Measurements from ENCODE around the gene MYLIP. TPM values are rescaled to one million over a fixed set of nuclear protein-coding genes. Genes with fewer than 3 reads are reported as not detected.

MYLIP gene
- total RNA-seq, 1 experiment from 2014 or later: 50.0 TPM

DNA sequence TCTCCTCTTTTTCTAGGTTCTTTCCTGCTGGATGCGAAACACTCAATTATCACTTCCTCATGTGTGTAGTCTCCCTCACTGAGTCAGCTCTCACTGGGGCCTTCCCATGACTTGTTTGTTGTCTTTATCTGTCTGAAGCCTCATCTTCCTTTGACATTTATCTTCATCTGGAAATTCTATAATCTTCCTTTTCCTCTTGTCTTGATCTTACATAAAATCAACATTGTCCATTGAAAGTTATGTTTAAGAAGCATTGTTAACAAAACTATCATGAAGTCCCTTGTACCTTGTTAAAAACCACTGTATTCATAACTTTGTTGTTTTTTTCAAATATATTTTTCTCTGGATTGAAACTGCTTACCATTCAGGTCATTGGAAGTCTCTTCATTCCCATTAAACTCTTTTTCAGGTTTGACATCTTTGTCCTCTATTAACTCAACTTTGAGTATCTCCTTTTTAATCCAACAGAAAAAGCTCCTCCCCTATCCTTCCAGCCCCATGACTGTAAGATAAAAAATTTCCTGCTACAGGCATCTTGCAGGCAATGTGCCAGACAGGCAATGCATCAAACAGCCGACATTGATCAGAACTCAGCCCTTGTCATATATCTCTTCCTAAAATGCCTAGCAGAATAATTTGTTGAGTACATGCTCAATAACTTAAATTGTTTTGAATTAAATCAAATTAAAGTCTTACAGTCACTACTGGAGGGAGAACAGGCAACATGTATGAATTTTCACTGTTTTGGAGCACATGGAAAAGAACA is 34.8 kb downstream of the MYLIP start:
- DNase-seq (ENCODE audit: low spot score): no peak
- ChIA-PET CTCF (interaction anchor here (1.6 kb wide), 1 partner anchor 122 kb away, joined by 5 read pairs; no protein-coding TSS in a partner anchor), POLR2A (no interaction called here)
- TF ChIP-seq ATF1 (CRISPR knock-in tag; IDR thresholded peaks at IDR 0.05) (no peak), NR1H2 (CRISPR knock-in tag; IDR thresholded peaks at IDR 0.05) (no peak), RORB (CRISPR knock-in tag; IDR thresholded peaks at IDR 0.05) (no peak), TEAD1 (CRISPR knock-in tag; IDR thresholded peaks at IDR 0.05) (no peak)
- TF ChIP-seq, protein P1, sequence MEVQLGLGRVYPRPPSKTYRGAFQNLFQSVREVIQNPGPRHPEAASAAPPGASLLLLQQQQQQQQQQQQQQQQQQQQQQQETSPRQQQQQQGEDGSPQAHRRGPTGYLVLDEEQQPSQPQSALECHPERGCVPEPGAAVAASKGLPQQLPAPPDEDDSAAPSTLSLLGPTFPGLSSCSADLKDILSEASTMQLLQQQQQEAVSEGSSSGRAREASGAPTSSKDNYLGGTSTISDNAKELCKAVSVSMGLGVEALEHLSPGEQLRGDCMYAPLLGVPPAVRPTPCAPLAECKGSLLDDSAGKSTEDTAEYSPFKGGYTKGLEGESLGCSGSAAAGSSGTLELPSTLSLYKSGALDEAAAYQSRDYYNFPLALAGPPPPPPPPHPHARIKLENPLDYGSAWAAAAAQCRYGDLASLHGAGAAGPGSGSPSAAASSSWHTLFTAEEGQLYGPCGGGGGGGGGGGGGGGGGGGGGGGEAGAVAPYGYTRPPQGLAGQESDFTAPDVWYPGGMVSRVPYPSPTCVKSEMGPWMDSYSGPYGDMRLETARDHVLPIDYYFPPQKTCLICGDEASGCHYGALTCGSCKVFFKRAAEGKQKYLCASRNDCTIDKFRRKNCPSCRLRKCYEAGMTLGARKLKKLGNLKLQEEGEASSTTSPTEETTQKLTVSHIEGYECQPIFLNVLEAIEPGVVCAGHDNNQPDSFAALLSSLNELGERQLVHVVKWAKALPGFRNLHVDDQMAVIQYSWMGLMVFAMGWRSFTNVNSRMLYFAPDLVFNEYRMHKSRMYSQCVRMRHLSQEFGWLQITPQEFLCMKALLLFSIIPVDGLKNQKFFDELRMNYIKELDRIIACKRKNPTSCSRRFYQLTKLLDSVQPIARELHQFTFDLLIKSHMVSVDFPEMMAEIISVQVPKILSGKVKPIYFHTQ (CRISPR knock-in tag; IDR thresholded peaks at IDR 0.05): no peak
- H3K27ac Mint-ChIP-seq: no peak overlapping the region
- no peak overlapping the region for H3K4me3 Mint-ChIP-seq
- H3K36me3 Mint-ChIP-seq: no peaks in the 10 kb centered on the region
- H3K27me3 Mint-ChIP-seq (ENCODE audit: low read depth): no peaks in the 10 kb centered on the region
- H3K9me3 Mint-ChIP-seq: 0 out of 2 replicates have a peak, but pooled peaks cover under 1% of the 10 kb centered on the region
- peaks cover 20% of the 10 kb centered on the region for H3K4me1 Mint-ChIP-seq
- ATAC-seq: no peak

DNA sequence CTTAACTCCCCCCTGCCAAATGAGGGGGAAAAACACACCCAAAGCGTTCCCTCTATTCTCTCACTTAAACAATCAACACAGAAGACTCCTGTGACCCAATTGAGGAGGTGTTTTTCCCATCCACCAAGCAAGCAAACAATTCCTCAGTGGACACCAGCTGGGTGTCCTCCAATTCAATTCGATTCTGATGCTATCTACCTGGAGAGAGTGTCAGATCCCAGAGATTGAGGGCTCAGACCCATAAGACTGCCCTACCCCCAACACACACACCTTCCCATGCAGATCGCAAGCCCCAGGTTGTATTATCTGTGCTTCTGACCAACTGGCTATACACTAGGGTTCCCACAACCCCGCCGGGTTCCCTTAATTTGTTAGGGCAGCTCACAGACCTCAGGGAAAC is 36.8 kb downstream of the MYLIP start:
- DNase-seq (ENCODE audit: low spot score): no peak
- no peaks in the 10 kb centered on the region for H3K36me3 Mint-ChIP-seq
- ATAC-seq: no peak
- no peak overlapping the region for H3K27ac Mint-ChIP-seq
- no peaks in the 10 kb centered on the region for H3K27me3 Mint-ChIP-seq (ENCODE audit: low read depth)
- no peaks in the 10 kb centered on the region for H3K9me3 Mint-ChIP-seq
- H3K4me1 Mint-ChIP-seq: peaks cover 22% of the 10 kb centered on the region
- ChIA-PET POLR2A (no interaction called here), CTCF (interaction anchor here (1.7 kb wide), 1 partner anchor 272 kb away, joined by 4 read pairs; no protein-coding TSS in a partner anchor)
- H3K4me3 Mint-ChIP-seq: no peak overlapping the region
- TF ChIP-seq, protein P2, sequence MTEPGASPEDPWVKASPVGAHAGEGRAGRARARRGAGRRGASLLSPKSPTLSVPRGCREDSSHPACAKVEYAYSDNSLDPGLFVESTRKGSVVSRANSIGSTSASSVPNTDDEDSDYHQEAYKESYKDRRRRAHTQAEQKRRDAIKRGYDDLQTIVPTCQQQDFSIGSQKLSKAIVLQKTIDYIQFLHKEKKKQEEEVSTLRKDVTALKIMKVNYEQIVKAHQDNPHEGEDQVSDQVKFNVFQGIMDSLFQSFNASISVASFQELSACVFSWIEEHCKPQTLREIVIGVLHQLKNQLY (CRISPR knock-in tag; IDR thresholded peaks at IDR 0.05): no peak
- TF ChIP-seq OVOL2 (CRISPR knock-in tag; IDR thresholded peaks at IDR 0.05; ENCODE audit: borderline replicate concordance) (no peak), ZNF263 (CRISPR knock-in tag; IDR thresholded peaks at IDR 0.05; ENCODE audit: low read depth) (no peak), ESRRA (CRISPR knock-in tag; IDR thresholded peaks at IDR 0.05; ENCODE audit: borderline replicate concordance) (no peak), CBFB (CRISPR knock-in tag; IDR thresholded peaks at IDR 0.05; ENCODE audit: low read depth) (no peak)
- TF ChIP-seq, protein P3, sequence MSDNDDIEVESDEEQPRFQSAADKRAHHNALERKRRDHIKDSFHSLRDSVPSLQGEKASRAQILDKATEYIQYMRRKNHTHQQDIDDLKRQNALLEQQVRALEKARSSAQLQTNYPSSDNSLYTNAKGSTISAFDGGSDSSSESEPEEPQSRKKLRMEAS (CRISPR knock-in tag; IDR thresholded peaks at IDR 0.05): no peak
- TF ChIP-seq, protein P4, sequence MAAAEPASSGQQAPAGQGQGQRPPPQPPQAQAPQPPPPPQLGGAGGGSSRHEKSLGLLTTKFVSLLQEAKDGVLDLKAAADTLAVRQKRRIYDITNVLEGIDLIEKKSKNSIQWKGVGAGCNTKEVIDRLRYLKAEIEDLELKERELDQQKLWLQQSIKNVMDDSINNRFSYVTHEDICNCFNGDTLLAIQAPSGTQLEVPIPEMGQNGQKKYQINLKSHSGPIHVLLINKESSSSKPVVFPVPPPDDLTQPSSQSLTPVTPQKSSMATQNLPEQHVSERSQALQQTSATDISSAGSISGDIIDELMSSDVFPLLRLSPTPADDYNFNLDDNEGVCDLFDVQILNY (CRISPR knock-in tag; IDR thresholded peaks at IDR 0.05): no peak
- TF ChIP-seq, protein P5, sequence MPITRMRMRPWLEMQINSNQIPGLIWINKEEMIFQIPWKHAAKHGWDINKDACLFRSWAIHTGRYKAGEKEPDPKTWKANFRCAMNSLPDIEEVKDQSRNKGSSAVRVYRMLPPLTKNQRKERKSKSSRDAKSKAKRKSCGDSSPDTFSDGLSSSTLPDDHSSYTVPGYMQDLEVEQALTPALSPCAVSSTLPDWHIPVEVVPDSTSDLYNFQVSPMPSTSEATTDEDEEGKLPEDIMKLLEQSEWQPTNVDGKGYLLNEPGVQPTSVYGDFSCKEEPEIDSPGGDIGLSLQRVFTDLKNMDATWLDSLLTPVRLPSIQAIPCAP (CRISPR knock-in tag; IDR thresholded peaks at IDR 0.05): no peak
- TF ChIP-seq, protein P6, sequence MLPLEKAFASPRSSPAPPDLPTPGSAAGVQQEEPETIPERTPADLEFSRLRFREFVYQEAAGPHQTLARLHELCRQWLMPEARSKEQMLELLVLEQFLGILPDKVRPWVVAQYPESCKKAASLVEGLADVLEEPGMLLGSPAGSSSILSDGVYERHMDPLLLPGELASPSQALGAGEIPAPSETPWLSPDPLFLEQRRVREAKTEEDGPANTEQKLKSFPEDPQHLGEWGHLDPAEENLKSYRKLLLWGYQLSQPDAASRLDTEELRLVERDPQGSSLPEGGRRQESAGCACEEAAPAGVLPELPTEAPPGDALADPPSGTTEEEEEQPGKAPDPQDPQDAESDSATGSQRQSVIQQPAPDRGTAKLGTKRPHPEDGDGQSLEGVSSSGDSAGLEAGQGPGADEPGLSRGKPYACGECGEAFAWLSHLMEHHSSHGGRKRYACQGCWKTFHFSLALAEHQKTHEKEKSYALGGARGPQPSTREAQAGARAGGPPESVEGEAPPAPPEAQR (CRISPR knock-in tag; IDR thresholded peaks at IDR 0.05): no peak
- TF ChIP-seq, protein P7, sequence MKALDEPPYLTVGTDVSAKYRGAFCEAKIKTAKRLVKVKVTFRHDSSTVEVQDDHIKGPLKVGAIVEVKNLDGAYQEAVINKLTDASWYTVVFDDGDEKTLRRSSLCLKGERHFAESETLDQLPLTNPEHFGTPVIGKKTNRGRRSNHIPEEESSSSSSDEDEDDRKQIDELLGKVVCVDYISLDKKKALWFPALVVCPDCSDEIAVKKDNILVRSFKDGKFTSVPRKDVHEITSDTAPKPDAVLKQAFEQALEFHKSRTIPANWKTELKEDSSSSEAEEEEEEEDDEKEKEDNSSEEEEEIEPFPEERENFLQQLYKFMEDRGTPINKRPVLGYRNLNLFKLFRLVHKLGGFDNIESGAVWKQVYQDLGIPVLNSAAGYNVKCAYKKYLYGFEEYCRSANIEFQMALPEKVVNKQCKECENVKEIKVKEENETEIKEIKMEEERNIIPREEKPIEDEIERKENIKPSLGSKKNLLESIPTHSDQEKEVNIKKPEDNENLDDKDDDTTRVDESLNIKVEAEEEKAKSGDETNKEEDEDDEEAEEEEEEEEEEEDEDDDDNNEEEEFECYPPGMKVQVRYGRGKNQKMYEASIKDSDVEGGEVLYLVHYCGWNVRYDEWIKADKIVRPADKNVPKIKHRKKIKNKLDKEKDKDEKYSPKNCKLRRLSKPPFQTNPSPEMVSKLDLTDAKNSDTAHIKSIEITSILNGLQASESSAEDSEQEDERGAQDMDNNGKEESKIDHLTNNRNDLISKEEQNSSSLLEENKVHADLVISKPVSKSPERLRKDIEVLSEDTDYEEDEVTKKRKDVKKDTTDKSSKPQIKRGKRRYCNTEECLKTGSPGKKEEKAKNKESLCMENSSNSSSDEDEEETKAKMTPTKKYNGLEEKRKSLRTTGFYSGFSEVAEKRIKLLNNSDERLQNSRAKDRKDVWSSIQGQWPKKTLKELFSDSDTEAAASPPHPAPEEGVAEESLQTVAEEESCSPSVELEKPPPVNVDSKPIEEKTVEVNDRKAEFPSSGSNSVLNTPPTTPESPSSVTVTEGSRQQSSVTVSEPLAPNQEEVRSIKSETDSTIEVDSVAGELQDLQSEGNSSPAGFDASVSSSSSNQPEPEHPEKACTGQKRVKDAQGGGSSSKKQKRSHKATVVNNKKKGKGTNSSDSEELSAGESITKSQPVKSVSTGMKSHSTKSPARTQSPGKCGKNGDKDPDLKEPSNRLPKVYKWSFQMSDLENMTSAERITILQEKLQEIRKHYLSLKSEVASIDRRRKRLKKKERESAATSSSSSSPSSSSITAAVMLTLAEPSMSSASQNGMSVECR (CRISPR knock-in tag; IDR thresholded peaks at IDR 0.05; ENCODE audit: borderline replicate concordance): no peak
- TF ChIP-seq, protein P8, sequence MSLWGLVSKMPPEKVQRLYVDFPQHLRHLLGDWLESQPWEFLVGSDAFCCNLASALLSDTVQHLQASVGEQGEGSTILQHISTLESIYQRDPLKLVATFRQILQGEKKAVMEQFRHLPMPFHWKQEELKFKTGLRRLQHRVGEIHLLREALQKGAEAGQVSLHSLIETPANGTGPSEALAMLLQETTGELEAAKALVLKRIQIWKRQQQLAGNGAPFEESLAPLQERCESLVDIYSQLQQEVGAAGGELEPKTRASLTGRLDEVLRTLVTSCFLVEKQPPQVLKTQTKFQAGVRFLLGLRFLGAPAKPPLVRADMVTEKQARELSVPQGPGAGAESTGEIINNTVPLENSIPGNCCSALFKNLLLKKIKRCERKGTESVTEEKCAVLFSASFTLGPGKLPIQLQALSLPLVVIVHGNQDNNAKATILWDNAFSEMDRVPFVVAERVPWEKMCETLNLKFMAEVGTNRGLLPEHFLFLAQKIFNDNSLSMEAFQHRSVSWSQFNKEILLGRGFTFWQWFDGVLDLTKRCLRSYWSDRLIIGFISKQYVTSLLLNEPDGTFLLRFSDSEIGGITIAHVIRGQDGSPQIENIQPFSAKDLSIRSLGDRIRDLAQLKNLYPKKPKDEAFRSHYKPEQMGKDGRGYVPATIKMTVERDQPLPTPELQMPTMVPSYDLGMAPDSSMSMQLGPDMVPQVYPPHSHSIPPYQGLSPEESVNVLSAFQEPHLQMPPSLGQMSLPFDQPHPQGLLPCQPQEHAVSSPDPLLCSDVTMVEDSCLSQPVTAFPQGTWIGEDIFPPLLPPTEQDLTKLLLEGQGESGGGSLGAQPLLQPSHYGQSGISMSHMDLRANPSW (CRISPR knock-in tag; conservative IDR thresholded peaks at IDR 0.05; ENCODE audit: low read depth): no peak
- TF ChIP-seq, protein P9, sequence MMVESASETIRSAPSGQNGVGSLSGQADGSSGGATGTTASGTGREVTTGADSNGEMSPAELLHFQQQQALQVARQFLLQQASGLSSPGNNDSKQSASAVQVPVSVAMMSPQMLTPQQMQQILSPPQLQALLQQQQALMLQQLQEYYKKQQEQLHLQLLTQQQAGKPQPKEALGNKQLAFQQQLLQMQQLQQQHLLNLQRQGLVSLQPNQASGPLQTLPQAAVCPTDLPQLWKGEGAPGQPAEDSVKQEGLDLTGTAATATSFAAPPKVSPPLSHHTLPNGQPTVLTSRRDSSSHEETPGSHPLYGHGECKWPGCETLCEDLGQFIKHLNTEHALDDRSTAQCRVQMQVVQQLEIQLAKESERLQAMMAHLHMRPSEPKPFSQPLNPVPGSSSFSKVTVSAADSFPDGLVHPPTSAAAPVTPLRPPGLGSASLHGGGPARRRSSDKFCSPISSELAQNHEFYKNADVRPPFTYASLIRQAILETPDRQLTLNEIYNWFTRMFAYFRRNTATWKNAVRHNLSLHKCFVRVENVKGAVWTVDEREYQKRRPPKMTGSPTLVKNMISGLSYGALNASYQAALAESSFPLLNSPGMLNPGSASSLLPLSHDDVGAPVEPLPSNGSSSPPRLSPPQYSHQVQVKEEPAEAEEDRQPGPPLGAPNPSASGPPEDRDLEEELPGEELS (CRISPR knock-in tag; IDR thresholded peaks at IDR 0.05): no peak
